K562 (cell line): Measurements from ENCODE around the gene AZU1. TPM values are rescaled to one million over a fixed set of nuclear protein-coding genes. Genes with fewer than 3 reads are reported as not detected.

Source experiments
- ATAC-seq: fragments of 200-7000 bp; cut with Tn5 transposase; 3 replicates; pipeline ENCODE4 v1.9.1; 2020; ENCODE audit warnings: moderate library complexity
- BruUV-seq: library from RNA; stranded (reverse); fragments of 400-500 nt; replicated peaks from 2 replicates; lab custom pipeline; 2021; lab: Mats Ljungman, UMichigan
- CTCF ChIA-PET: fragments of 300-600 bp; formaldehyde crosslinking; extraction: SDS; loops from one replicate; lab custom pipeline; 2021; ENCODE audit warnings: low intra/inter-chr PET ratio; lab: Yijun Ruan, JAX
- POLR2A ChIA-PET: fragments of 300-600, 350-650 bp; sonication (Branson Sonifier 250); formaldehyde crosslinking; extraction: SDS; loops from one replicate; lab custom pipeline; 2021; ENCODE audit warnings: antibody characterized with exemption, inconsistent platforms; lab: Yijun Ruan, JAX
- DNase-seq, 4 experiments: peaks; one replicate each; pipeline versions ENCODE4 v3.0.0 to v3.0.0-alpha.2; 2011 to 2018; ENCODE audit warnings: low spot score in 3 of 4, mixed read lengths in 3 of 4; ENCODE audit errors: extremely low read depth in 1 of 4
- FAIRE-seq: peaks from 2 replicates; lab custom pipeline; 2011; peaks lifted over from hg19 to GRCh38; lab: Jason Lieb, UNC
- H2AFZ ChIP-seq: 2 replicates; pipeline ENCODE4 v1.6.0; 2011; ENCODE audit warnings: low read depth, low read length, control low read depth, inconsistent platforms
- H3K27ac ChIP-seq: fragments of 200-600 bp; 3 replicates; pipeline ENCODE4 v1.8.0; 2011; ENCODE audit warnings: low read depth, mild to moderate bottlenecking, control low read depth, inconsistent platforms, low read length, moderate library complexity, mixed read lengths; ENCODE audit errors: extremely low read depth
- H3K27me3 ChIP-seq, 2 experiments: fragments of 300-600 bp in 1 of 2; 2 replicates in 1 of 2; 3 replicates in 1 of 2; pipeline versions ENCODE4 v1.6.0 to v1.8.0; 2011; ENCODE audit warnings: inconsistent platforms in 2 of 2, low read length in 2 of 2, mild to moderate bottlenecking in 1 of 2, mixed read lengths in 1 of 2, moderate library complexity in 1 of 2; ENCODE audit not compliant: control insufficient read depth in 2 of 2, insufficient read depth in 2 of 2
- H3K36me3 ChIP-seq: fragments of 300-600 bp; 3 replicates; pipeline ENCODE4 v1.8.0; 2011; ENCODE audit warnings: mild to moderate bottlenecking, low read length, inconsistent platforms; ENCODE audit not compliant: control insufficient read depth, insufficient read depth
- H3K4me1 ChIP-seq, 2 experiments: fragments of 200-600 bp in 1 of 2; replicated peaks in 1 of 2; 2 replicates in 1 of 2; 3 replicates in 1 of 2; pipeline versions ENCODE4 v1.5.1 to v1.8.0; 2011; ENCODE audit warnings: inconsistent platforms in 2 of 2, low read length in 2 of 2, mild to moderate bottlenecking in 1 of 2, mixed read lengths in 1 of 2, moderate library complexity in 1 of 2; ENCODE audit not compliant: control insufficient read depth in 2 of 2, insufficient read depth in 2 of 2
- H3K4me2 ChIP-seq: 2 replicates; pipeline ENCODE4 v1.6.1; 2011; ENCODE audit warnings: low read length, control low read depth, inconsistent platforms, mixed read lengths; ENCODE audit not compliant: insufficient read depth
- H3K4me3 ChIP-seq: fragments of 200-600 bp; sonication (generic), shearing (Covaris generic); 2 replicates; pipeline ENCODE4 v1.5.1; 2016; ENCODE audit warnings: control low read depth, inconsistent platforms
- H3K79me2 ChIP-seq: fragments of 200-600 bp; 3 replicates; pipeline ENCODE4 v1.8.0; 2011; ENCODE audit warnings: low read length, inconsistent platforms; ENCODE audit not compliant: control insufficient read depth, insufficient read depth
- H3K9ac ChIP-seq, 2 experiments: 2 replicates each; pipeline versions ENCODE4 v1.6.0 to v1.6.1; 2011; ENCODE audit warnings: low read depth in 2 of 2, low read length in 2 of 2, control low read depth in 1 of 2, inconsistent platforms in 1 of 2, mild to moderate bottlenecking in 1 of 2, mixed read lengths in 1 of 2; ENCODE audit not compliant: insufficient read depth in 1 of 2
- H3K9me1 ChIP-seq: one replicate; pipeline ENCODE4 v1.6.0; 2011; ENCODE audit warnings: inconsistent platforms, mild to moderate bottlenecking, low read length, moderate library complexity; ENCODE audit not compliant: control insufficient read depth, insufficient read depth
- H3K9me3 ChIP-seq: replicated peaks from 2 replicates; pipeline ENCODE4 v1.5.1; 2011; ENCODE audit warnings: low read depth, low read length, inconsistent platforms; ENCODE audit not compliant: control insufficient read depth, insufficient read depth
- H4K20me1 ChIP-seq: replicated peaks from 2 replicates; pipeline ENCODE4 v1.6.1; 2011; ENCODE audit warnings: low read length, inconsistent platforms, mixed read lengths; ENCODE audit not compliant: control insufficient read depth, insufficient read depth
- BCL6 ChIP-seq: fragments of 250-450 bp; sonication (Bioruptor Pico); IDR thresholded peaks from 2 replicates; pipeline ENCODE4 v1.4.0; 2020
- CREM ChIP-seq: IDR thresholded peaks from 2 replicates; pipeline ENCODE4 v1.6.1; 2014; ENCODE audit warnings: antibody characterized with exemption, low read depth
- CTBP1 ChIP-seq: fragments of 450-650 bp; IDR thresholded peaks from 2 replicates; pipeline ENCODE4 v1.6.1; 2016; ENCODE audit warnings: borderline replicate concordance
- MTA3 ChIP-seq: fragments of 450-650 bp; formaldehyde crosslinking; IDR thresholded peaks from 2 replicates; pipeline ENCODE4 v1.6.1; 2017; ENCODE audit warnings: mild to moderate bottlenecking, borderline replicate concordance
- POLR2G ChIP-seq: fragments of 200-400 bp; formaldehyde crosslinking; IDR thresholded peaks from 2 replicates; pipeline ENCODE4 v1.6.1; 2017; ENCODE audit warnings: low read depth, mild to moderate bottlenecking, antibody characterized with exemption, low read length, moderate library complexity
- RBFOX2 ChIP-seq: fragments of 200-400 bp; formaldehyde crosslinking; IDR thresholded peaks from 2 replicates; pipeline ENCODE4 v1.6.1; 2017; ENCODE audit warnings: low read depth, mild to moderate bottlenecking, low read length, moderate library complexity
- SMARCA4 ChIP-seq: fragments of 450-650 bp; IDR thresholded peaks from 2 replicates; pipeline ENCODE4 v1.6.1; 2016
- STAT5B ChIP-seq: fragments of 250-450 bp; sonication (Bioruptor Pico); IDR thresholded peaks from 2 replicates; pipeline ENCODE4 v1.8.0; 2021; ENCODE audit warnings: mild to moderate bottlenecking, inconsistent platforms
- ZNF644 ChIP-seq: fragments of 200-800 bp; sonication (Bioruptor generic); IDR thresholded peaks from 2 replicates; pipeline ENCODE4 v1.6.1; 2016; ENCODE audit warnings: low read depth, missing genetic modification characterization, missing compliant biosample characterization
- WGBS: fragments of 100-300 bp; shearing (Covaris generic); methylation state at CpG from one replicate; pipeline ENCODE4 v1.1.6; 2016; ENCODE audit warnings: low coverage, mixed read lengths; ENCODE audit not compliant: insufficient coverage; ENCODE audit errors: missing lambda C conversion rate; 5-methylcytosine and 5-hydroxymethylcytosine counted together
- in situ Hi-C: fragments of 300-500 bp; cut with MboI; formaldehyde crosslinking; loops from 4 replicates; pipeline ENCODE4 v1.15.0; 2018; ENCODE audit warnings: inconsistent platforms, mixed read lengths
- intact Hi-C: fragments of 100-400 bp; cut with micrococcal nuclease; formaldehyde crosslinking; loops from 2 replicates; pipeline ENCODE4 v1.14.2; 2022
- polyA plus RNA-seq, 8 experiments: library from polyadenylated mRNA; depleted of rRNA in 4 of 8; stranded (reverse) in 5 of 8; unstranded in 3 of 8; fragments of >200 nt; fragmentation: Nextera tagmentation in 2 of 8; fragmentation: Illumina TruSeq in 1 of 8; extraction: Ambion mirVana in 2 of 8; extraction: Trizol in 1 of 8; gene quantifications; 2 replicates each; pipeline versions ENCODE4 v1.2.1 to v1.2.3, GENCODE V29; 2011 to 2014; ENCODE audit warnings: inconsistent platforms in 1 of 8, missing spikeins in 1 of 8
- total RNA-seq, 7 experiments: library from RNA; depleted of rRNA in 6 of 7; stranded (reverse); fragments of >200 nt in 6 of 7; fragmentation: Illumina TruSeq in 2 of 7; extraction: Trizol in 2 of 7; gene quantifications; 2 replicates each; pipeline versions ENCODE4 v1.2.1 to v1.2.3, GENCODE V29; 2011 to 2021; ENCODE audit warnings: low replicate concordance in 1 of 7
- TF ChIP-seq, protein P1 (sequence below), 2 experiments: fragments of 250-450 bp in 1 of 2; fragments of 450-650 bp in 1 of 2; sonication (Bioruptor Pico) in 1 of 2; IDR thresholded peaks; 2 replicates each; pipeline versions ENCODE4 v1.6.1 to v1.8.0; 2016 to 2021; ENCODE audit warnings: mild to moderate bottlenecking in 2 of 2, moderate library complexity in 2 of 2, missing compliant biosample characterization in 1 of 2, missing genetic modification characterization in 1 of 2
- TF ChIP-seq, protein P2 (sequence below): sonication (generic); formaldehyde crosslinking; IDR thresholded peaks from 2 replicates; pipeline ENCODE4 v1.8.0; 2022; ENCODE audit warnings: mild to moderate bottlenecking, missing genetic modification reagents
- TF ChIP-seq, protein P3 (sequence below): fragments of 200-800 bp; sonication (Bioruptor generic); IDR thresholded peaks from 2 replicates; pipeline ENCODE4 v1.6.1; 2017; ENCODE audit warnings: missing genetic modification characterization, missing compliant biosample characterization

Gene AZU1
- total and polyA plus RNA-seq, 9 of the 15 experiments (the other 6 are each of a cell fraction or from before 2014, with no cell fraction given) = 0.29 to 1.9 (median 0.59) TPM; not detected in 3

DNA sequence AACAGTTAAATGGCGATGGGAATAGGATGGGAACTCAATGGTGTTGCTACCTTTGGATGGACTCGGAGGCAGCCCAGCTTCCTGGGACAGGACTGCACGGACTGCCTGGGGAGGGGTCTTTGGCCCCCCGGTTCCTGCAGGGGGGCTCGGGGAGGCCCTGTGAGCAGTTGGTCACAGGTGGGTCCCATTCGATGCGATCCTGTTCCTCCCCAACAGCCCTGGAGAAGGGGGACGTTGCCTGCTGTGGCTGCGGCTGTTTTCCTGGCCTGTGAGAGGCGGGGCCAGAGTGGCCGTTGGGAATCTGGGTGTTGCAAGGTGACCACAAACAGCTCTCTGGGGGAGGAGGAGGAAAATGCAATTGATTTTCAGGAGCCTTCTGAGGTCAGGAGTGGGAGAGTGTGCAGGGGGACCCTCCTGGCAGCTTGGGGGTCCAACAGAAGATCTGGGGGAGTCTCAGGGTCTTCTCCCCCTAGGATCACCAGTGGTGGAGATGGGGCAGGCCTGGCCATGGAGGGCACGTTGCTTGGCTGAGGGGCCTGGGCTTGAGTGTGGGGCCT is 4.0 kb upstream of the AZU1 start (continued):
- TF ChIP-seq BCL6 (0 out of 2 replicates have a peak, but pooled peaks have one; percentile 7), STAT5B (CRISPR knock-in tag) (no peak), ZNF644 (peak; percentile 72; the same call in 1 of the 2 replicates), CTBP1 (peak; percentile 73), CREM (peak; percentile 55), MTA3 (peak; percentile 86; the same call in 1 of the 2 replicates), SMARCA4 (peak; percentile 48; the same call in 1 of the 2 replicates)
- TF ChIP-seq, protein P1, sequence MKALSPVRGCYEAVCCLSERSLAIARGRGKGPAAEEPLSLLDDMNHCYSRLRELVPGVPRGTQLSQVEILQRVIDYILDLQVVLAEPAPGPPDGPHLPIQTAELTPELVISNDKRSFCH (CRISPR knock-in tag; IDR thresholded peaks at IDR 0.05) = no peak
- TF ChIP-seq, protein P1 (tag; IDR thresholded peaks at IDR 0.05) = peak; percentile 82; the same call in 1 of the 2 replicates

DNA sequence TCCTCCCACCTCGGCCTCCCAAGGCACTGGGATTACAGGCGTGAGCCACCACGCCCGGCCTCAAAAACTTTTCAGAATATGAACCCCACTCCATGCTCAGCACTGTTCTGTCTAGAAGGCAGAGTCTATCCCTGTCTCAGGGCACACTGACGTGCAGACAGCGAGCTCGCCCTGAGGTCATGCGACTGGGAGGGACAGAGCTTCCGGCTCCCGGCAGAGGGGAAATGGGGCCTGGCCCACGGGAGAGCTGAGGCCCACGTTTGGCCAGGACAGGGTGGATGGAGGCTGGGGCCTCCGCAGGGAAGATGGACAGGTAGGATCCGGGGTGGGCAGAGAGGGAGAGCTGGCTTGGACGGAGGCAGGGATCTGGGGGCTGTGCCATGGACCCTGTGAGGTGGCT is 2.8 kb upstream of the AZU1 start:
- TF ChIP-seq, protein P2, sequence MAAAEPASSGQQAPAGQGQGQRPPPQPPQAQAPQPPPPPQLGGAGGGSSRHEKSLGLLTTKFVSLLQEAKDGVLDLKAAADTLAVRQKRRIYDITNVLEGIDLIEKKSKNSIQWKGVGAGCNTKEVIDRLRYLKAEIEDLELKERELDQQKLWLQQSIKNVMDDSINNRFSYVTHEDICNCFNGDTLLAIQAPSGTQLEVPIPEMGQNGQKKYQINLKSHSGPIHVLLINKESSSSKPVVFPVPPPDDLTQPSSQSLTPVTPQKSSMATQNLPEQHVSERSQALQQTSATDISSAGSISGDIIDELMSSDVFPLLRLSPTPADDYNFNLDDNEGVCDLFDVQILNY (CRISPR knock-in tag) = no peak
- TF ChIP-seq RBFOX2 (peak; percentile 55), POLR2G (0 out of 2 replicates have a peak, but pooled peaks have one; percentile 43)
- TF ChIP-seq, protein P3, sequence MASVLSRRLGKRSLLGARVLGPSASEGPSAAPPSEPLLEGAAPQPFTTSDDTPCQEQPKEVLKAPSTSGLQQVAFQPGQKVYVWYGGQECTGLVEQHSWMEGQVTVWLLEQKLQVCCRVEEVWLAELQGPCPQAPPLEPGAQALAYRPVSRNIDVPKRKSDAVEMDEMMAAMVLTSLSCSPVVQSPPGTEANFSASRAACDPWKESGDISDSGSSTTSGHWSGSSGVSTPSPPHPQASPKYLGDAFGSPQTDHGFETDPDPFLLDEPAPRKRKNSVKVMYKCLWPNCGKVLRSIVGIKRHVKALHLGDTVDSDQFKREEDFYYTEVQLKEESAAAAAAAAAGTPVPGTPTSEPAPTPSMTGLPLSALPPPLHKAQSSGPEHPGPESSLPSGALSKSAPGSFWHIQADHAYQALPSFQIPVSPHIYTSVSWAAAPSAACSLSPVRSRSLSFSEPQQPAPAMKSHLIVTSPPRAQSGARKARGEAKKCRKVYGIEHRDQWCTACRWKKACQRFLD (CRISPR knock-in tag) = 0 out of 2 replicates have a peak, but pooled peaks have one; percentile 36
- WGBS = 75% methylated on average over 15 of the region's 15 CpGs
- Histone ChIP-seq H2AFZ (no peak overlapping the region), H3K27me3 (no peaks in the 10 kb centered on the region), H3K4me2 (no peak overlapping the region), H3K79me2 (peaks cover 22% of the 10 kb centered on the region; the same call in 2 of the 3 replicates), H3K9ac (peak overlapping the region in 1 of 2 experiments; percentile 86; a peak in 2 of 4 replicates), H3K4me1 (peaks cover 15 to 71% of the 10 kb centered on the region in 2 experiments), H3K4me3 (no peak overlapping the region), H4K20me1 (no peaks in the 10 kb centered on the region), H3K9me1 (no peaks in the 10 kb centered on the region), H3K36me3 (no peaks in the 10 kb centered on the region), H3K9me3 (no peaks in the 10 kb centered on the region), H3K27ac (peak overlapping the region; percentile 39; the same call in 1 of the 3 replicates)
- FAIRE-seq (no peak), DNase-seq (no peak), ATAC-seq (no peak)
- intact Hi-C loops = no loop called here
- CTCF ChIA-PET = no interaction called here
- no TSS peak for BruUV-seq
- in situ Hi-C loops = no loop called here
- POLR2A ChIA-PET = interaction anchor here (0.6 to 2.4 kb wide), 2 partner anchors 24 to 168 kb away, joined by 3 to 9 read pairs; no protein-coding TSS in a partner anchor
